T-helper 2 cell (primary cell): ENCODE measurements around the gene SPRED2.

ENCODE experiments used
- DNase-seq, 5 experiments: peaks; one replicate each; pipeline versions ENCODE4 v3.0.0 to v3.0.0-alpha.2; 2012 to 2022
- total RNA-seq, 2 donors: gene quantifications; one replicate each; lab custom pipeline; 2026; lab: John Stamatoyannopoulos, UW

SPRED2 gene, protein sequence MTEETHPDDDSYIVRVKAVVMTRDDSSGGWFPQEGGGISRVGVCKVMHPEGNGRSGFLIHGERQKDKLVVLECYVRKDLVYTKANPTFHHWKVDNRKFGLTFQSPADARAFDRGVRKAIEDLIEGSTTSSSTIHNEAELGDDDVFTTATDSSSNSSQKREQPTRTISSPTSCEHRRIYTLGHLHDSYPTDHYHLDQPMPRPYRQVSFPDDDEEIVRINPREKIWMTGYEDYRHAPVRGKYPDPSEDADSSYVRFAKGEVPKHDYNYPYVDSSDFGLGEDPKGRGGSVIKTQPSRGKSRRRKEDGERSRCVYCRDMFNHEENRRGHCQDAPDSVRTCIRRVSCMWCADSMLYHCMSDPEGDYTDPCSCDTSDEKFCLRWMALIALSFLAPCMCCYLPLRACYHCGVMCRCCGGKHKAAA
- total RNA-seq = 5.8 to 13.7 reads per million in 2 donors

DNA sequence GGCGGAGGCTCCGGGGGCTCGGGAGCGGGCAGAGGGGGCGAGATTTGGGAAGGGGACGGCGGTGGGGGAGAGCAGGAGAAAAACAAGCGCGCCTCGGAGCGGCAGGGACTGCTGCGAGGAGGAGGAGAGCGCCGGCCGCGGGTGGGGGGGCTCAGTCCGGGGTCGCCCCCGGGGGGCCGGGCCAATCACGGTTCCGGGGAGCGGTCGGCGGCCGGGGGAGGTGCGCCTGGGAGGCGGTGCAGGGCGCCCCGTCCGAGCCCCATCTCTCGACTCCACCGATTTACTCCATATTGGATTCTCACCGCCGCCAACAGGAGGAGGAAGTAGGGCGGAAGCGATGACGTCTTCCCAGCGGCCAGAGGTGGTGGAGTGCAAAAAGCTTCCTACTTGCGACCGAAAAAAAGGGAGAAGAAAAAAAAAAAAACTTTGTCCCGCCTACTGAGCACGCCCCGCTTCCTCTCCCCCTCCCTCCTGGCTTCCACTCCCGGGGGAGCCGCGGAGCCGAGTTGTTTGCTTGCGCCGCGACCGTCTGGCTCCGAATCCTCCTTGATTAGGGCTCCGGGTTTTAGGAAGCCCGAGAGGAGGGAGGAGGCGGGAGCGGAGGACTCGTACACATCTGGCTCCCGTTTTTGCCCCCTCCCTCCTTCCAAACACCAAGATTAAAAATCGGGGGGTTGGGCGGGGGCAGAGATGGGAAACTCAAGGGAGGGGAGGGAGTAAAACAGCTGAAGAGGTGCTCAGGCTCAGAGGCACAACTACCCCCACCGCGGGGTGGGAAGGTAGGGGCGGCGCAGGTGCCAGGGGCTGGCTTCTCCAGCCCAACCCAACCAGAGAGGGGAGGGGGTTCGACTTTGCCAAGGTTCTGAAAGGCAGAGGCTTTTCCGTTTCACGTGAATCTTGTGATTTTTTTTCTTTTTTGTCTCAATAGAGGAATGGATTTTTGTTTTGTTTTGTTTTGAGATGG lies at the start of gene SPRED2:
TSS of gene SPRED2 (minus strand) at position 373 of the 964 bp plus-strand sequence. CDS start 612 bp downstream, outside the sequence.
- peak; percentile 45 to 79 (median 72) for DNase-seq

DNA sequence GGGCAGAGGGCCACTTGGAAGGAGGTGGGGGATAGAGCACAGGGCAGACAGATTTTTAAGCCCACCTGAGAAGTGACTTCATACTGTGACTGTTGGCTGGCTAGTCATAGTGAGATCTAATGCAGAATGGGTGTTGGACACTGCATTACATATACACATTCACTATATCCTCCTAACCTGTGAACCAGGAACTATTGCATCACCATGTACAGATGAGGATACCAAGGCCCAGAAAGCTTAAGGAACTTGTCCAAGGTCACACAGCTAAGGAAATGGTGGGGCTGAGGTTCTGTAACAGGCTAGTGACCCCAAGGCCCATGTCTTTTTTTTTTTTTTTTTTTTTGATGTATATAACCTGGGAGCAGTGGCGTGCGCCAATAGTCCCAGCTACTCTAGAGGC lies 49.6 kb upstream of the SPRED2 start:
- no peak for DNase-seq

DNA sequence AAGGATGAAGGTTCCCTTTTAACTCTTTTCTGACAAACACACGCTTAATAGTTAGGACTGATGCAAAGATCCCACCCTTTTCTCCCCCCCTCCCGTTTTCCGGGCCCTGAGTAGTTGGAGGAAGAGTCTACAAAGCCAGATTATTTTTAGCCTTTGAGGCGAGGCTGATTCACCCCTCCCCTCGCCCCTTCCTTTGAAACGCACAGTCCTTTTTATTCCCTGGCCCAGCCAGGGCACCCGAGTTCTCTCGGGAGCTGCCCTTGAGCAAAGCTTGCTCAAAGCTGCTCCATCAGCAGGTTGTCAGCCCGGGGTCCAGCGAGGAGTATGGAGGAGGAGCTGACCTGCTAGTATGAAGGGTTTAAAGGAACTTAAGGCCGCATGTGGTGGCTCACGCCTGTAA lies 47.1 kb upstream of the SPRED2 start:
- DNase-seq = no peak

DNA sequence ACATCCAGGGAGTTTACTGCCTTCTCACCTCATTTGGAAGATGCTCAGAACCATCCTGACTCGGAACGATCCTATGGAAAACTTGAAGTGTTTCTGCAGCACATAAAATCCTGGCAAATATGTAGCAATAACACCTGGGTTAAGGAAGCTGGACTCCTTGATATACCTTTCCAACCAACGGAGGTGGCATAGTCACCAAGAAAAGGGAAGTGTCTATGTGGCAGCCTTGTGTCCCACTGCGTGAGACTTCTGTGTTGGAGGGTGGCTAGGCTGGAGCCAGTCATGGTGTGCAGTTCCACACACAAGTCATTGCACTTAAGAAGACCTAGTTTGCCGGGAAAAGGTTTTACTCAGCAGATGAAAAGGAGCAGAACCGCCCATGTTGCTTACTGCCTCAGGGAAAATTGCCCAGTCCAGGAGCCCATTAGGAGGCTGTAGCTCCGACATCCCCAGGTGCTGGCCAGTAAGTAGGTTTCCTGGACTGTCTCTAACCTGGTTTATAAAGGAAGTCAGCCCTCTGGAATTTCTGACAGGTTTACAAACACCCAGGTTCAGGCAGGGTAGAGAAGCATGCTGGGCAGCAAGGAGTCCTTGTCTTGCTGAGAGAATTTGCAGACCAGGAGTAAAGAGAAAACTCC lies 46.2 kb upstream of the SPRED2 start:
- DNase-seq = no peak

DNA sequence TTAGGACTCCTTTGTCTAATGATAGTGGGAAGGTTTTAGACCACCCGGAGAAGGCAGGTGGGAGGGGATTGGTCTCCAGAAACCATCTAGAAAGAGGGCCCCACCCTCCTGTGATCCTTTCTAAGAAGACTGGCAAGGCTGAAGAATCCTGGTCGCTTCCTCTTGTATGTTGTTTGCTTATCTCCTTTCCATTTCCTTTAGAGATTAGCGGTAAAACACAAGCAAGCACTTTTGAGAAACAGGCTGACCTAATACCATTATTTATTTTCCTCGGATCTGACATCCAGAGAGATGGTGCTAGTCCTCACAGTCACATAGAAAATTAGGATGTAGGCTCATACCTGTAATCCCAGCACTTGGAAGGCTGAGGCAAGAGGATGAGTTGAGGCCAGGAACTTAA lies 45.2 kb upstream of the SPRED2 start:
- DNase-seq = no peak

DNA sequence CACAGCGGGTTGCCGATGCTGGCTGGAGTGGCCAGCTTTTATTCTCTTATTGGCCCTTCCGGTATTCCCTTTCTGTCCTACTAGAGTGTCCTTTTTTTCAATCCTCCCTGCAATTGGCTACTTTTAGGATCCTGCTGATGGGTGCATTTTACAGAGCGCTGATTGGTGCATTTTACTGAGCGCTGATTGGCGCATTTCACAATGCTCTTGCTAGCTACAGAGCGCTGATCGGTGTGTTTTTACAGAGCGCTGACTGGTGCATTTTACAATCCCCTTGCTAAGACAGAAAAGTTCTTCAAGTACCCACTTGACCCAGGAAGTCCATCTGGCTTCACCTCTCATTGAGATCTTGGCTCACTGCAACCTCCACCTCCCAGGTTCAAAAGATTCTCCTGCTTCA lies 44.4 kb upstream of the SPRED2 start:
- no peak for DNase-seq

DNA sequence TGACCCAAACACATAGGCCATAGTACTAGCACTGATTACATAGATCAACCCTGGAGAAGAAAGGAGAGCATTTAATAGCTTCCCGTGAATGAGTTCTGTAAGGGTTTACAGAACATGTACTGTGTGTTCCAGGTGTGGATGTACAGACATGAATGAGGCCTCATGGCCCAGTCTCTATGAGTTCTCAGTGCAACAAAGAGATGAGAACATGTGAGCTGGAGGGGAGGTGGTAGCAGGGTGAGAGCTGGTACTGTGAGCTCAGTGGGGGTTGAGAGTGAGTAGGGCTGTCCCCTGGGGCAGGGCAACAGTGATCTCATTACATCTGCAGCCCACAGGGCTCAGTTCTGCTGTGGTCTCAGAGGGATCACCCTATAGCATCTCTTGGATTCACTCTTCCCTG lies 42.6 kb upstream of the SPRED2 start:
- no peak for DNase-seq

DNA sequence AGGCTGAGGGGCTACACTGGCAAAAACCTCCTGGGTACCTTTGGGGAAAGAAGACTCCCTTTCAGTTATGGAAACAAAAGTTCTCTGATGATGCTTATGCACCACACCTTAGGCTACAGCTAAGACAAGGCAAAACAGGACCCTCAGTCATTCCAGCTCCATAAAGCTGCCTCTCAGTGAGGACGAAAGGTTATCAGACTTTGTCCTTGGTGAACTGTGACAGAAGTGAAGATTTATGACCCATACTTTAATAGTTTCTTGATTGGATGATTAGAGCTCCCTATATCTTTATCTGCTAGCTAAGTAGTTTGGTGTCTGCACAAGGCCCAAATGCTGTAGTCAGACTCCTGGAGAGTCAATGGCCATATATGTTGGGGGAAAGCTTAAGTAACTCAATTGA lies 40.6 kb upstream of the SPRED2 start:
- DNase-seq = no peak

DNA sequence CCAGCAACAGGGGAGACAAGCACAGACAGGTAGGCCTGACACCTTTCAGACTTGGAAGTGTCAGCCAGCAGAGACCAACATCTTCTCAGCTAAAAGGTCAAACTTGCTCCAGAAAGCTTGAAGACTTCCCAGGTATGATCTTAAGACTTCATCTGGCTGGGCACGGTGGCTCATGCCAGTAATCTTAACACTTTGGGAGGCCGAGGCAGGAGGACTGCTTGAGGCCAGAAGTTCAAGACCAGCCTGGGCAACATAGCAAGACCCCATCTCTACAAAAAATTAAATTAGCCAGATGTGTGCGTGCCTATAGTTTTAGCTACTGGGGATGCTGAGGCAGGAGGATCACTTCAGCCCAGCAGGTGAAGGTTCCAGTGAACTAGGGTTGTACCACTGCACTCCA lies 39.0 kb upstream of the SPRED2 start:
- no peak for DNase-seq

DNA sequence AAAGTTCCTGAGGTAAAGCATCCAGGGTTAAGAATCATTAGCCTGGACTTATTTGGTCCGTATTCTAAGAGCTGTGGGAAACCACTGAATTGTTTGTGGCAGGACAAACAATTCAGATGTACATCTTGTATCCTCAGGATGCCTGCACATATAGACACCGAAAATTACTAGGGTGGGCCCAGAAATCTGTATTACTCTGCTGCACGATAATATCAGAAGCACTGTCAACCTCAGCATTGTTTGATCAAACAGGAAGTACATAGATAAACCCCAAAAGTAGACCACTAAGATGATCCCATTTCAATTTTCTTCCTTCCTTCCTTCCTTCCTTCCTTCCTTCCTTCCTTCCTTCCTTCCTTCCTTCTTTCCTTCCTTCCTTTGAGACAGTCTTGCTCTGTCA lies 34.2 kb upstream of the SPRED2 start:
- DNase-seq = no peak

DNA sequence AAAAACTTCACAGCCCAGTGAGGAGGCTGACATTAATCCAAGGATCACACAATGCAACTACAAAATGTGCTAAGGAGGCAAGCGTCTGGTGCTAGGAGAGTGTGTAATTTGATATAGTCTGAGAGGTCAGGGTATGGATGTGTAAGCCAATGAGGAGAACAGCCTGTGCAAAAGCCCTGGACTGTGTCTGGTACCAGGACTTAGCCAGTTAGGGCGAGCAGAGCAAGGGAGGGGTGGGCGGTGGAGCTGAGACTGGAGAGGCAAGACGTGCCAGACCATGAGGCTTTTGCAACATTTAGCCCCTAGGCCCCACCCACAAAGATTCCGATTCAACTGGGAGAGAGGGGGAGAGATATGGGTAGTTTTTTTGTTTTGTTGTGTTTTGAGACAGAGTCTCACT lies 33.5 kb upstream of the SPRED2 start:
- no peak for DNase-seq

DNA sequence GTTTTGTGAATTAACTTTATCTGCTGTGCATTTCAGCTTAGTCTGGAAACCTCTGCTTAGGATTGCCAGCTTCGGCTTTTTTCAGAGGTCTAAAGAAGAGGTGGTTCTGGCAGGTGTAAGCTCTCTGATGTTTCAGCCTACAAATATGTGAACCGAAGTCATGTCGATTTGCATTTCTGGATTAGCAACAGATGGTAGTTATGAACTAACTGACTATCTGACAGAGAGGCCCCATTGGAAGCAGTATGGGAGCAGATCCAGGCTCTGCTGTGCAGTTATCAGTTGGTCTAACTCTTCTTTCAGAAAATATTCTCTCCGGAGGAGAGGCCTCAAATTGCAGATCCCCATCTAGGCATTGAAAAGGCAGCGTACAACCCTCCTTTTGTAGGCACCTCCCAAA lies 32.7 kb upstream of the SPRED2 start:
- DNase-seq = no peak

DNA sequence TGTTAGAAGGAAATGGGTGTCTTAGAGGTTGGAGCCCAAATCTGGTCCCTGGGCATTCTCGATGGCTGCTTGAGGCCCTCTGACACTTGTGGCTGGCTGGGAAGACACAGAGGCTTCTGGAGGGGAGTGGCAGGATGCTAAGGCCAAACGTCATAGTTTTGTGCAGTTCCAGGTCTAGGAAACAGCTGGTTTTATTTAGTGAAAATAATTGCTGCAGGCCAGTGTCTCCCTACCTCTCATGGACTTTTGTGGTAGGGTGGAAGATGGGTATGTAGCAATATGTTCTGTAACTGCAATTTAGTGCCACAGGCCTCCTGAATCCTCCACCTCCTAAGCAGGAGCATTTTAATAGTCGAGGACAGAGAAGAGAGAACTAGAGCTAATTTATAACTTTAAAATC lies 32.2 kb upstream of the SPRED2 start:
- DNase-seq = no peak

DNA sequence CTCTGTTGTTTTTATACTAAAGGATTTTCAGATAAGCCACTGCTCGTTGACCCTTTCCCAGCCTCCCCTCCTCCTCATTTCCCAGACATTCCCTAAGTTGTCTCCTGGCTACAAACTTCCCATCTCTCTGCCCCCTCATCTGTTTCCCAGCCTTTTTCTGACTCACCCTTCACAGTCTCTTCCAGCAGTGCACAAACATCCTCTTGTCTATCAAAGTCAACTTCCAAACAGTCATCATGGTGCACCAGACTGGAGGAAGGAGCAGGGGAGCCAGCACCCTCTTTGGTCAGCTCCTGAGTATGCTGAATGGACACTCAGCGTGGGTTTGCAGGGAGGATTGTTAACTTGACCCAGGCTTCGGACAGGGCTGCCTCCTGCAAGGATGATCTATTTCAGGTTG lies 26.6 kb upstream of the SPRED2 start:
- DNase-seq = no peak

DNA sequence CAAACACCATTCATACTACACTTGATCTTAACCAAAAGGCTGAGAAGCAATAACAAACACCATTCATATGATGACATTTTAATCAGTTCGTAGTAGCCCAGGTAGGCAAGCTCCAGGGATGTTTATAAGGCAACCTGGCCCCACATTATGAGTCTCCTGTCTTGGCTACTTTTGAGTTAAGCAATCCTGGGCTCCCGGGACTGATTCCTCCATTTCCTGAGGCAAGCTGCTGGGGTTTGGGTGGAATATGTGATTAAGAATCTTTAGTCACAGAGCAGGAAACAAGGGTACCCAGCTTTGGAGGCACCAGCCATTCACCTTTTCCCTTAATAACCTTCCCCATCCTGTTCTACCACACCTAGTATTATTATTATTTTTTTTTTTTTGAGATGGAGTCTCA lies 24.5 kb upstream of the SPRED2 start:
- no peak for DNase-seq

DNA sequence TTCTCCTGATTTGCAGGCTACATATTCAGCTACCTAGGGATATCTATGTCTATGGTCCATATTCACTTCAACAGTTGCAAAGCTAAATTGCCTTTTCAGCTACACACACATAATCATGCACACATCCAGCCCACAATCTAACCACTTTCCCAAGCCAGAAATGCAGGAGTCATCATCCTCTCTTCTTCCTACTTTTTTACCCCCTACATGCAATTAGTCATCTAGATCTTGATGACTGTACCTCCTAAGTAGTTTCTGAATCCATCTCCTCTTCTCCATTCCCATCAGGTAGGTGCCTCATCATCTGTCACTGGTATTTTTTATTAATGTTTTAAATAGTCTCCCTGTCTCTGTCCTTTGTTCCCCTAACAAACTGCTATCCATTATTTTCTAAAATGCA lies 23.7 kb upstream of the SPRED2 start:
- DNase-seq = no peak

DNA sequence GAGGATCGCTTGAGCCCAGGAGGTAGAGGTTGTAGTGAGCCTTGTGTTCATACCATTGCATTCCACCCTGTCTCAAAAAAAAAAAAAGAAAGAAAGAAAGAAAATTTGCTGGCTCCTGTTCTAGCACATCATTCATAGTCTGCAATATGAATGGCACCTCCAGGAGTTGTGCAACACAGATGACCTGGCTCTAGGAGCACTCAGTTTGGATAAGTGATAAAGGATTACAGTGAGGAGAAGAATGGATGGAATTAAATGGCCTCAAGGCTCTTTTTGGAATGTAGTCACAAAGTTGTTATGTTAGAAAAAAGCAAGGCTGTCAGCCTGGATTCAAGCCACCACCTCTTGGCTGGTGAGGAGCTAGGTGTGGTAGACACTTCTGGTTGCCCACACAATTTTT lies 21.5 kb upstream of the SPRED2 start:
- DNase-seq = no peak

DNA sequence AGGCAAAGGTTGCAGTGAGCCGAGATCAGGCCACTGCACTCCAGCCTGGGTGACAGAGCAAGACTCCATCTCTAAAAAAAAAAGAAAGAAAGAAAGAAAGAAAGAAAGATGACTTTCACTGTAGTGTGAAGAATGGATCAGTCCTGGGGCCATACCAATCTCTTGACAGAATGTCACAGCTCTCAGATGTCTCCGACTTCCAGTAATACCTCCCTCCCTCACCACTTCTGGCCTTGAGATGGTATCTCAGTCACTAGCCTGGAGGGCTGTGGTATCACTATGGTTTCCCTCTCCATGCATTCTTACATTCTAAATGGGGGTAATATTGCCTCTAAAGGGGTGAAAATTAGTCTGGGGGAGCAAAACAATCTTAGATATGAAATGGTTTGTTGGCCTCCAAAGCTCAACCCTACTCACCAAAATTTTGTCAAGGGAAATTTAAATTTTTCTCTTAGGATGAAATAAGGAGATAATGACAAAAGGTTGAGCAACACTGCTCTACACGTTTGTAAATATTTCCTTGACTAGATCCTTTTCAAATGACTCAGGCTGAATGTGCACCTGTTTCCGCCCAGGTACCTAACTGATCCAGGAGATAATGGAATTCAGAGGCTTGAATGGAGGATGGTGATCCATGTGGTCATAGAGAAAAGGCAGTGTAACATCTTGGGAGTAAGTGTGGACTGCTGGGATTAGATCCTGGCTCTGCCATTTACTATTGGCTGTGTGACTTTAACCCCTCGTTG lies 19.9 kb upstream of the SPRED2 start:
- no peak for DNase-seq

DNA sequence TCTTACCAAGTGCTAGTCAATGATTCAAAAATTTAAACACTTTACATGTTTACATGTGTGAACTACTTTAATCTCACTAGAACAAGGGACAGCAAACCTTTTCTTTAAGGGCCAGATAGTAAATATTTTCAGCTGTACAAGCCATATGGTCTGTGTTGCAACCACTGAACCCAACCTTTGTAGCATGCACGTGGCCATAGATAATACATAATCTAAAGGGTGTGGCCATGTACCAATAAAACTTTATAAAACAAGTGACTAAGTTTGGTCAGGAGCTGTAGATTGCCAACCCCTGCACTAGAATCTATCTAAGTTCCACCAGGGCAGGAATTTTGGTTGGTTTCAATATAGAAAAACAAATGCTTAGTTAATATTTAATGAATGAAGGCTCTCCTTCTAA lies 18.4 kb upstream of the SPRED2 start:
- no peak for DNase-seq

DNA sequence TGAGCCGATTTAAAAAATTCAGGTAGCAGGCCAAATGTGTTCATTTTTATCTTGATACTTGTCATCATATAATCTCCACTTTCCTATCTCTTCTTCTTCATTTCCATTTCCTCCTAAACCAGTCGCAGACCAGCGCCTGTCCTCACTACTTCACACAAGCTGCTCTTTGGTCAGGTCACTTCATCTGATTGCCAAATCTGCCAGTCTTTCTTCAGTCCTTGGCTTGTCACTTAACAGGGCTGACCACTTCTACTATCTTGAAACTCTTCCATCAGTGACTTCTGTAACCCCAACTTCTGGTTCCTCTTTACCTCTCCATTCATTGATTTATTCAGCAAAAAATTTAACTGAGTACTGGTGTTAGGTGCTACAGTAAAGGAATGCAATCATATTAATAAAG lies 18.0 kb upstream of the SPRED2 start:
- DNase-seq = no peak

DNA sequence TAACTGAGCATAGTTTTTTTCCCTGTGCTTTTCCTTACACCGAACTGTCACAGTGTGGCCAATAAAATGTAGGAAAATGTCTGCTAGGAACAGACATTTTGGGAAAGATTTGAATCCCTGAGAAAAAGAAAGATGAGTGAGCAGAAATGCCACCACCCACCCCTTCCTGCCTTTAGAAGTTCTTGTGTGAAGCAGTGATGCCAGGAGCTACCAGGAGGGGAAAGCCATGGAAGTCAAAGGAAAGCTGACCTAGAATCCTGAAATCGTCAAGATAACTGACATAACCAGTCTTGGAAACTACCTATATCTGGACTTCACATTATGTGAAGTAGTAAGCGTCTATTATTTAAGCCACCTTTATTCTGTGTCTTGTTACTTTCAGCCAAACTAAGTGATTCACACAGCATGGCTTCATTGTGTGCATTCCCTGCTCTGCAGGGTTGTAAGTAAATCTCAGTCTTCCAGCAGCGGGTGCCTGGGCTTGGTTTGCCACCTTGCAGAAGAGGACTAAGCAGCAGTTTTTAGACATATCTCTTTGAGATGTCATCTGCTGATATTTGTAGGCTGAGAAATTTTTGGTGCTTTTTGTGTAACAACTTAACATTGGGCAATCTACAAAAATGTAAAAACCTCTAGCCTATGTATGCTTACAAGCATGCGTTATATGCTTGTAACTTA lies 11.2 kb upstream of the SPRED2 start:
- no peak for DNase-seq
